A673 (cell line): ENCODE data around the gene SLC25A41. TPM values are rescaled to one million over a fixed set of nuclear protein-coding genes. Genes with fewer than 3 reads are reported as not detected.

Experiments
- BruUV-seq: library from RNA; stranded (reverse); fragments of 400-500 nt; replicated peaks from 2 replicates; lab custom pipeline; 2021; lab: Mats Ljungman, UMichigan
- CTCF ChIA-PET: fragments of 300-600 bp; sonication (Branson Sonifier 250); formaldehyde crosslinking; loops from one replicate; lab custom pipeline; 2022; ENCODE audit warnings: antibody characterized with exemption; lab: Charles Lee
- POLR2A ChIA-PET: fragments of 300-600 bp; sonication (Branson Sonifier 250); formaldehyde crosslinking; loops from one replicate; lab custom pipeline; 2022; ENCODE audit warnings: antibody characterized with exemption; ENCODE audit not compliant: low non-redundant PET; lab: Charles Lee
- DNase-seq: peaks from one replicate; pipeline ENCODE4 v3.0.0-alpha.2; 2015; ENCODE audit warnings: low spot score
- H3K27ac ChIP-seq: fragments of 200-600 bp; sonication (generic); 2 replicates; pipeline ENCODE4 v1.5.1; 2016; ENCODE audit warnings: mixed run types, low read depth, mild to moderate bottlenecking, mixed read lengths, antibody characterized with exemption, low read length; ENCODE audit not compliant: poor library complexity, severe bottlenecking
- H3K27me3 ChIP-seq: fragments of 200-600 bp; sonication (generic); replicated peaks from 2 replicates; pipeline ENCODE4 v1.6.1; 2017; ENCODE audit warnings: mixed run types, low read depth, mild to moderate bottlenecking, mixed read lengths, antibody characterized with exemption, low read length; ENCODE audit not compliant: insufficient read depth, poor library complexity
- H3K36me3 ChIP-seq: fragments of 200-600 bp; sonication (generic); 2 replicates; pipeline ENCODE4 v1.6.1; 2016; ENCODE audit warnings: mixed run types, mild to moderate bottlenecking, mixed read lengths, antibody characterized with exemption, low read length; ENCODE audit not compliant: insufficient read depth, poor library complexity, severe bottlenecking
- H3K4me1 ChIP-seq: fragments of 200-600 bp; sonication (generic); 2 replicates; pipeline ENCODE4 v1.6.1; 2017; ENCODE audit warnings: mixed run types, mild to moderate bottlenecking, mixed read lengths, antibody characterized with exemption, low read length; ENCODE audit not compliant: insufficient read depth, poor library complexity, severe bottlenecking
- H3K4me3 ChIP-seq: fragments of 200-600 bp; sonication (generic); 2 replicates; pipeline ENCODE4 v1.5.1; 2016; ENCODE audit warnings: low read depth, mixed run types, mild to moderate bottlenecking, mixed read lengths, low read length; ENCODE audit not compliant: poor library complexity, severe bottlenecking
- H3K9me3 ChIP-seq: fragments of 200-600 bp; sonication (generic); 2 replicates; pipeline ENCODE4 v1.6.1; 2016; ENCODE audit warnings: mixed run types, low read depth, mild to moderate bottlenecking, mixed read lengths, antibody characterized with exemption, low read length; ENCODE audit not compliant: poor library complexity, severe bottlenecking
- EZH2 ChIP-seq: fragments of 200-600 bp; sonication (generic); IDR thresholded peaks from 2 replicates; pipeline ENCODE4 v1.6.1; 2017; ENCODE audit warnings: borderline replicate concordance, low read depth, mild to moderate bottlenecking, mixed read lengths, antibody characterized with exemption, low read length; ENCODE audit not compliant: poor library complexity, severe bottlenecking
- intact Hi-C: fragments of 100-400 bp; cut with micrococcal nuclease; formaldehyde crosslinking; loops from one replicate; pipeline ENCODE4 v1.10.0; 2022; ENCODE audit not compliant: unreplicated experiment
- total RNA-seq: library from RNA; stranded (reverse); gene quantifications from 2 replicates; pipeline ENCODE4 v1.2.3, GENCODE V29; 2021
- TF ChIP-seq, protein P1 (sequence below): fragments of 300-800, 200-600 bp; sonication (generic); conservative IDR thresholded peaks from 2 replicates; pipeline ENCODE4 v1.5.1; 2017; ENCODE audit warnings: low read depth, mild to moderate bottlenecking, antibody characterized with exemption, low read length, moderate library complexity, mixed read lengths

SLC25A41 gene
- total RNA-seq, 1 experiment from 2014 or later, result 0.39 TPM

DNA sequence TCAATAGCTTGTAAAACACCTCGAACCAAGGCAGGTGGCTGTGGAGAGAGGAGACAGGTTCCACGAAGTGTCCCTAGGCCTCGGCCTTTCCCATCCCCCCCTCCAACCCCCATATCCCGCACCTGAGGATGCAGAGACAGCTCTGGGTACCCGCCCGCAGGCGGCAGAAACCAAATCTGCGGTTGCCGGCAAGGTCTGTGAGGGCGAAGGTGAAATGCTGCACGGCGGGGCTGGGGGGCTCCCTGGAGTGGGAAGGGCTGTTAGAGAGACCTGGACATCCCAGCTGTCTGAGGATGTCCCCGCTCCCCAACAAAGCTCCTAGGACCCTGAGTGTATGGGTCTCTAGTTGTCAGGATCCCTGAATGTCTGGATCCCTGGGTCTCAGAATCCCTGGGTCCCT lies 45.3 kb upstream of the SLC25A41 start:
- TF ChIP-seq, protein P1, sequence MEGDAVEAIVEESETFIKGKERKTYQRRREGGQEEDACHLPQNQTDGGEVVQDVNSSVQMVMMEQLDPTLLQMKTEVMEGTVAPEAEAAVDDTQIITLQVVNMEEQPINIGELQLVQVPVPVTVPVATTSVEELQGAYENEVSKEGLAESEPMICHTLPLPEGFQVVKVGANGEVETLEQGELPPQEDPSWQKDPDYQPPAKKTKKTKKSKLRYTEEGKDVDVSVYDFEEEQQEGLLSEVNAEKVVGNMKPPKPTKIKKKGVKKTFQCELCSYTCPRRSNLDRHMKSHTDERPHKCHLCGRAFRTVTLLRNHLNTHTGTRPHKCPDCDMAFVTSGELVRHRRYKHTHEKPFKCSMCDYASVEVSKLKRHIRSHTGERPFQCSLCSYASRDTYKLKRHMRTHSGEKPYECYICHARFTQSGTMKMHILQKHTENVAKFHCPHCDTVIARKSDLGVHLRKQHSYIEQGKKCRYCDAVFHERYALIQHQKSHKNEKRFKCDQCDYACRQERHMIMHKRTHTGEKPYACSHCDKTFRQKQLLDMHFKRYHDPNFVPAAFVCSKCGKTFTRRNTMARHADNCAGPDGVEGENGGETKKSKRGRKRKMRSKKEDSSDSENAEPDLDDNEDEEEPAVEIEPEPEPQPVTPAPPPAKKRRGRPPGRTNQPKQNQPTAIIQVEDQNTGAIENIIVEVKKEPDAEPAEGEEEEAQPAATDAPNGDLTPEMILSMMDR, result no peak
- TF ChIP-seq EZH2, result no peak
- intact Hi-C loops, result no loop called here
- Histone ChIP-seq H3K9me3 (no peaks in the 10 kb centered on the region), H3K4me1 (peaks cover 5% of the 10 kb centered on the region), H3K27ac (no peak overlapping the region), H3K4me3 (no peak overlapping the region), H3K36me3 (no peaks in the 10 kb centered on the region), H3K27me3 (no peaks in the 10 kb centered on the region)
- no peak for DNase-seq
- POLR2A ChIA-PET, result no interaction called here
- no TSS peak for BruUV-seq
- CTCF ChIA-PET, result no interaction called here

DNA sequence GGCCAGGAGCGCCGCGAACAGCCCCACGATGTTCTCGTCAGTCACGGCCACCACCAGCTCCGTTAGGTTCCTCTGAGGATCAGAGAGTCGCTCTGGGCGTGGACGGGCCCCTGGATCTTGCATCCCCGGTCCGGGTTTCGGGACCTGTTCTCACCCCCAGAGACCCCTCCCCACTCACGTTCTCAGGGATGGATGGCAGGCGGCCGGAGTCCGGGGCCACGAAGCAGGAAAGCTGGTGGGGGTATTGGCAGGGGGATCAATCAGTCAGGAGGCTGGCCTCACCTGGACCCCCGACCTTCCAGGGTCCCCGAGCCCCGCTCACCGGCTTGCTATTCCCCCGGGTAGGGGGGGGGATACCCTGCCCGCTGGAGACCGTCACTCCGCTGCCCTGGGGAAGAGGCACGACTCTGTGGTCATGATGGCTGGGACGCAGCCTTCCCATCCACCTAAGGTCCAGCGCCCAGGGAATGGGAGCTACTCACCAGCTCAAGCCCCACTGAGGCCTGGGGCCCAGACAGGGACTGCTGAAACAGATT lies 43.4 kb upstream of the SLC25A41 start:
- Histone ChIP-seq H3K4me1 (peaks cover 5% of the 10 kb centered on the region), H3K9me3 (no peaks in the 10 kb centered on the region), H3K27me3 (no peaks in the 10 kb centered on the region), H3K4me3 (peak overlapping the region; percentile 29), H3K27ac (no peak overlapping the region), H3K36me3 (no peaks in the 10 kb centered on the region)
- TF ChIP-seq, protein P1, result no peak
- TF ChIP-seq EZH2, result no peak
- ChIA-PET CTCF (interaction anchor here (0.6 kb wide), 1 partner anchor 16 kb away, joined by 3 read pairs; no protein-coding TSS in a partner anchor), POLR2A (interaction anchor here (1.0 kb wide), 1 partner anchor 54 kb away, joined by 3 read pairs; the partner anchor contains the start of gene TNFSF9)
- intact Hi-C loops, result no loop called here
- DNase-seq, result no peak
- no TSS peak for BruUV-seq

- intact Hi-C loops, result no loop called here
- H3K36me3 ChIP-seq, result no peaks in the 10 kb centered on the region
- peaks cover 5% of the 10 kb centered on the region for H3K4me1 ChIP-seq
- no peaks in the 10 kb centered on the region for H3K27me3 ChIP-seq
- ChIA-PET CTCF (interaction anchor here (0.6 to 0.9 kb wide), 2 partner anchors 15 to 40 kb away, joined by 3 read pairs; no protein-coding TSS in a partner anchor), POLR2A (interaction anchor here (0.6 to 1.0 kb wide), 2 partner anchors 54 to 400 kb away, joined by 3 read pairs; partner anchors contain the start of gene TNFSF9)
- H3K4me3 ChIP-seq, result peak overlapping the region; percentile 29
- H3K27ac ChIP-seq, result peak overlapping the region; percentile 22
- no TSS peak for BruUV-seq
- no peak for TF ChIP-seq EZH2
- TF ChIP-seq, protein P1, result no peak
- peak; percentile 96 for DNase-seq
- no peaks in the 10 kb centered on the region for H3K9me3 ChIP-seq
These were observed 42.8 kb upstream of the SLC25A41 start for GRCh38 chr19:6476155-6476895.
